ENCODE measurements around the gene TBC1D22A. TPM values are rescaled to one million over a fixed set of nuclear protein-coding genes. Genes with fewer than 3 reads are reported as not detected.

Gene TBC1D22A
- total RNA-seq, 1 donor from 2014 or later: 28.9 TPM

- TF ChIP-seq CTCF (IDR thresholded peaks at IDR 0.05): no peak
- no peaks in the 10 kb centered on the region for H3K9me3 Mint-ChIP-seq (ENCODE audit: unreplicated experiment)
- H3K4me1 Mint-ChIP-seq (ENCODE audit: unreplicated experiment): no peaks in the 10 kb centered on the region
- H3K27me3 Mint-ChIP-seq (ENCODE audit: unreplicated experiment): no peaks in the 10 kb centered on the region
- DNase-seq (ENCODE audit: extremely low spot score, unreplicated experiment): no peak
- H3K36me3 Mint-ChIP-seq (ENCODE audit: unreplicated experiment): peaks cover 6% of the 10 kb centered on the region
- H3K4me3 Mint-ChIP-seq (ENCODE audit: unreplicated experiment): no peak overlapping the region
- no peak overlapping the region for H3K27ac Mint-ChIP-seq (ENCODE audit: unreplicated experiment)
Measured at GRCh38 chr22:46990937-46991550, 228.6 kb downstream of the TBC1D22A start.

DNA sequence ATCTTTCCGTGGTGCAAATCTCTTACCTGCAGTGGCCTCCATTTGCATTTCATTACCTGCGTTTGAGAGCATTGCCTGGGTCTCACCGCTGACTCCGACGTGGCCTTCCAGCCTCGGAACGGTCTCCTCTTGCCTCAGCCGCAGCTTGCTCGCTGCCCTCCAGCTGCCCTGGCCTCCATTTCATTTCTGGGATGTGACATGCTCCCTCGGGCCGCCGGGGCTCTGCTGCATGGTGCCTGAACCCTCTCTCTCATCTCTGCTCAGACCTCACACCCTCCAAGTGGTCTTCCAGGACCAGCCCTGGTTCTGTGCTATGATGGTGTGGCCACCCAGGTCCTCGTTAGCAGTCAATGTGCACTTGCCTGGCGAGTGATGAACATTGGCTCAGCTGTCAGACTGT, 229.2 kb downstream of the TBC1D22A start:
- H3K27me3 Mint-ChIP-seq (ENCODE audit: unreplicated experiment): no peaks in the 10 kb centered on the region
- no peak for DNase-seq (ENCODE audit: extremely low spot score, unreplicated experiment)
- H3K4me3 Mint-ChIP-seq (ENCODE audit: unreplicated experiment): no peak overlapping the region
- no peaks in the 10 kb centered on the region for H3K9me3 Mint-ChIP-seq (ENCODE audit: unreplicated experiment)
- no peak overlapping the region for H3K27ac Mint-ChIP-seq (ENCODE audit: unreplicated experiment)
- no peaks in the 10 kb centered on the region for H3K4me1 Mint-ChIP-seq (ENCODE audit: unreplicated experiment)
- no peak for TF ChIP-seq CTCF (IDR thresholded peaks at IDR 0.05)
- H3K36me3 Mint-ChIP-seq (ENCODE audit: unreplicated experiment): peaks cover 6% of the 10 kb centered on the region

- no peaks in the 10 kb centered on the region for H3K9me3 Mint-ChIP-seq (ENCODE audit: unreplicated experiment)
- no peak overlapping the region for H3K27ac Mint-ChIP-seq (ENCODE audit: unreplicated experiment)
- TF ChIP-seq CTCF (IDR thresholded peaks at IDR 0.05): no peak
- H3K27me3 Mint-ChIP-seq (ENCODE audit: unreplicated experiment): no peaks in the 10 kb centered on the region
- DNase-seq (ENCODE audit: extremely low spot score, unreplicated experiment): no peak
- H3K4me3 Mint-ChIP-seq (ENCODE audit: unreplicated experiment): no peak overlapping the region
- H3K36me3 Mint-ChIP-seq (ENCODE audit: unreplicated experiment): peaks cover 6% of the 10 kb centered on the region
- H3K4me1 Mint-ChIP-seq (ENCODE audit: unreplicated experiment): no peaks in the 10 kb centered on the region
Measured at GRCh38 chr22:46992121-46992731, 229.8 kb downstream of the TBC1D22A start.

DNA sequence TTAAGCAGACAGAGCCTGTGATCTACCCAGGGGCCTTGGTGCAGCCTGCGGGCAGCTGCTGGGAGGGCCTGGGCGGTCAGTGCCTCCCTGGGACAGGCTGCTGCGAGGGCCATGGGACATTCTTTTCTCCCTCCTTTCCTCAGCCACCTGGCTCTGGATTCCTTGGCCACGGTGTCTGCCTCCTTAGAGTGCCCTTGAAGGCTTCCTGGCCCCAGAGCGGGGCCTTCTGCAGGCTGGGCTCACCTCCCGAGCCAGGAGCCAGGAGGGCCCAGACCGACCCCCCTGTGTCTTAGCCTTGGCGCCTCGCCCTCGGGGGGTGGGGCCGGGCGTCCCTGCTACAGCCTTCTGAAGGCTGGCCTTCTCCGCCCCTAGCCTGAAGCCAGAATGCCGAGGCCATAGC, 231.2 kb downstream of the TBC1D22A start:
- no peak for DNase-seq (ENCODE audit: extremely low spot score, unreplicated experiment)
- Mint-ChIP-seq H3K27me3 (ENCODE audit: unreplicated experiment) (no peaks in the 10 kb centered on the region), H3K9me3 (ENCODE audit: unreplicated experiment) (no peaks in the 10 kb centered on the region), H3K4me1 (ENCODE audit: unreplicated experiment) (no peaks in the 10 kb centered on the region), H3K4me3 (ENCODE audit: unreplicated experiment) (no peak overlapping the region), H3K27ac (ENCODE audit: unreplicated experiment) (no peak overlapping the region), H3K36me3 (ENCODE audit: unreplicated experiment) (peaks cover 11% of the 10 kb centered on the region)
- TF ChIP-seq CTCF (IDR thresholded peaks at IDR 0.05): no peak

DNA sequence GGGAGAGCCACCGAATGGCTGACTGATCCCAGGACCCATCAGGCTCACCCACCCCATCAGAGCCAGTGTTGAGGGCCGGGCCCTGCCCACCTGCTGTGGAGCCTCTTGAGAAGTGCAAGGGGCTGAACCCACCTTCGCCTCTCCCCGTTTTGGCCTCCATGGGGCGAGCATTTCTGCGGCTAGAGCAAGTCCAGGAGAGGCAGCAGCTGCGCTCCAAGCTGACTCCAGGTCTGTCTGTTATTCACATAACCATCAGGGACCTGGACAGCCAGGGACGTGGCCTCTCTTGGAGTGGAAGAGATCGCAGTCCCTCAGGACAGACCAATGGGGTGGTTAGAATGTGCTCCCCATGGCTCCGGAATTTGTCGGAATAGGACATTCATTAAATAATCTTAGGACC, 231.8 kb downstream of the TBC1D22A start:
- Mint-ChIP-seq H3K9me3 (ENCODE audit: unreplicated experiment) (no peaks in the 10 kb centered on the region), H3K4me3 (ENCODE audit: unreplicated experiment) (no peak overlapping the region), H3K27ac (ENCODE audit: unreplicated experiment) (no peak overlapping the region), H3K36me3 (ENCODE audit: unreplicated experiment) (peaks cover 17% of the 10 kb centered on the region), H3K4me1 (ENCODE audit: unreplicated experiment) (no peaks in the 10 kb centered on the region), H3K27me3 (ENCODE audit: unreplicated experiment) (no peaks in the 10 kb centered on the region)
- TF ChIP-seq CTCF (IDR thresholded peaks at IDR 0.05): no peak
- DNase-seq (ENCODE audit: extremely low spot score, unreplicated experiment): no peak

Measured in osteocyte (in vitro differentiated cells).